Subcutaneous abdominal adipose tissue (tissue), 5 donors: ENCODE results near the gene IGDCC3.

Experiments
- H3K27ac ChIP-seq: one replicate; pipeline ENCODE4 v1.7.0; 2013; ENCODE audit warnings: low read depth, mild to moderate bottlenecking, inconsistent platforms, low read length, moderate library complexity
- H3K27me3 ChIP-seq, 5 donors: one replicate each; pipeline ENCODE4 v1.7.0; 2013; ENCODE audit warnings: low read length in 5 of 5, inconsistent platforms in 1 of 5; ENCODE audit not compliant: control insufficient read depth in 5 of 5, insufficient read depth in 4 of 5
- H3K36me3 ChIP-seq, 5 donors: one replicate each; pipeline ENCODE4 v1.7.0; 2013; ENCODE audit warnings: low read length in 5 of 5; ENCODE audit not compliant: control insufficient read depth in 5 of 5, insufficient read depth in 5 of 5
- H3K4me1 ChIP-seq, 5 donors: one replicate each; pipeline ENCODE4 v1.7.0; 2013; ENCODE audit warnings: low read length in 5 of 5, mild to moderate bottlenecking in 3 of 5, moderate library complexity in 1 of 5; ENCODE audit not compliant: control insufficient read depth in 5 of 5, insufficient read depth in 5 of 5
- H3K4me3 ChIP-seq, 5 donors: one replicate each; pipeline ENCODE4 v1.7.0; 2013; ENCODE audit warnings: low read length in 5 of 5, low read depth in 1 of 5
- H3K9ac ChIP-seq, 5 donors: one replicate each; pipeline ENCODE4 v1.7.0; 2013; ENCODE audit warnings: low read length in 5 of 5, mild to moderate bottlenecking in 4 of 5, moderate library complexity in 3 of 5
- H3K9me3 ChIP-seq, 5 donors: one replicate each; pipeline ENCODE4 v1.7.0; 2013; ENCODE audit warnings: low read length in 5 of 5; ENCODE audit not compliant: control insufficient read depth in 5 of 5
- donor health status: healthy.
- donor health status: healthy.
- donor health status: healthy.
- donor health status: healthy.
- donor health status: healthy.

Gene IGDCC3

DNA sequence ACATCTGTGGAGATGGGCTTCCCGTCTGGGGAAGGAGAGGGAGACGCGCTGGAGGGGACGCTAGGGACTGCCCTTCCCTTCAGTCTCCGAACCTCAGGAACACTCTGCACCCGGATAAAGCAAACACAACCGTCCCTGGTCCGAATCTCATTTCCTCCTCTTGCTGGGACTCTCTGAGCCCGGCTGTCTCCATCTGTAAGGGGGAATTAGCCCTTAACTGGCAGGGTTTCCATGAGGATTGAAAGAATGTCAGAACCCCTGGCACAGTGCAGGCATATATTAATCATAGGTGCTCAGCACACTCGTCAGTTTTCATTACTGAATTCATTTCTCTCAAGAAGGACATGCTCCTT lies 19.1 kb upstream of the IGDCC3 start:
- Histone ChIP-seq H3K27me3 (peaks cover 4 to 39% (median 29%) of the 10 kb centered on the region in 5 donors), H3K9me3 (no peaks in the 10 kb centered on the region), H3K4me1 (peaks cover 0 to 14% (median 6%) of the 10 kb centered on the region in 5 donors), H3K9ac (no peak overlapping the region), H3K27ac (no peak overlapping the region), H3K4me3 (no peak overlapping the region), H3K36me3 (peaks cover 0 to 2% (median 0%) of the 10 kb centered on the region in 5 donors)

DNA sequence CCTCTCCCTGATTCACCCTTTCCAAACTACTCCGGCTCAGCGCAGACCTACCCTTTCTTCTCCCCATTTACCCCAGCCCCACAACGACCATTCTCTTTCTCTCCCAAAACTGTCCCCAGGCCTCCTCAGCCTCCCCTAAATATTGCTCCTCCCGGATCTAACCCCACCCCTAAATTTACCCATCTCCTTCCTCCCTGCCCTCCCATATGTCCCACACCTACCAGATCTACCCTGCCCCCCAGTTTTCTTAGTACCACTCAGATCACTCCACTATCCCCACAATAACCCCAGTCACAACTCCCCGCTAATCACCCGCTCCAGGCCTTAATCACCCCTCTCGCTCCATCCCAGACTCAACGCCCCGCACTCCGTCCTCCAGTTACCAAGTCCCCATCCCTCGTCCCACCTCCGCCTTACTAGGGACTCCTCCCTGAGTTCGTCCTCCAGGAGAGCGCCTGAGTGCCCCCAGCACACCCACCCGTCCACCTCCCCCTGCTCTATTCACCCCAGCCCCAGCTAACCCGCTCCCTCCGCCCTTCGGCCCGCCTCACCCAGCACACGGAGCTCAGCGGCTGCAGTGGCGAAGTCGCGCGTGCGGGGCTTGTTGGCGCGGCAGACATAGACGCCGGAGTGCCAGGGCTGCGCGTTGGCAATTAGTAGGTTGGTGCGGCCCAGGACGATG lies 18.6 kb upstream of the IGDCC3 start:
- Histone ChIP-seq H3K36me3 (peaks cover 0 to 2% (median 0%) of the 10 kb centered on the region in 5 donors), H3K27me3 (peaks cover 4 to 41% (median 26%) of the 10 kb centered on the region in 5 donors), H3K4me3 (no peak overlapping the region), H3K27ac (no peak overlapping the region), H3K4me1 (peaks cover 0 to 14% (median 6%) of the 10 kb centered on the region in 5 donors), H3K9me3 (no peaks in the 10 kb centered on the region), H3K9ac (no peak overlapping the region)

DNA sequence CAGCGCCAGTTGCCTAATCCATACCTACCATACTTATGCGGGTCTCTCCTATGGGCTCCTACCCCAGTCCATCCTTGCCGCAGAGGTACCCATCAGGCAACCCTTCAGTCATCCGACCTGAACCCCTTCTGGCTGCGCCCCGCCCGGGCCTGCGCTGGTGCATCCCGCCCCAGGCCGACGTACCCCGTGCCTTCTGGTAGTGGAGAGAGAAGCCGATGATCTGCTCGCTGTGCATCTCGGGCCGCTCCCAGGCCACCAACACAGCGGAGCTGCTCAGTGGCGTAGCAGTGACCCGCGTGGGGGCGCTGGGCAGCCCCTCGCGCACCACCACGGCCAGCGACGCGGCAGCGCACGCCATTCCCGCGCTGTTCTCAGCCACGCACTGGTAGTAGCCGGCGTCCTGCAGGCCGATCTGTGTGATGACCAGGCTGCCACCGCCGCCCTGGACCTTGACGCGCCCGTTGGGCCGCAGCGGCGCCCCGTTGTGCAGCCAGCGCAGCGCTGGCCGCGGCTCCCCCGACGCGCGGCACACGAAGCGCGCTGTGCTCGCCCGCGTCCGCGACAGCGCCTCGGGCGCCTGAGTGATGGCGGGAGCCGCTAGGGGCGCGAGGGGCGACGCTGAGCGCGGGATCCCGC lies 17.9 kb upstream of the IGDCC3 start:
- Histone ChIP-seq H3K27ac (no peak overlapping the region), H3K9me3 (no peaks in the 10 kb centered on the region), H3K36me3 (peaks cover 0 to 2% (median 0%) of the 10 kb centered on the region in 5 donors), H3K9ac (no peak overlapping the region), H3K27me3 (peaks cover 4 to 41% (median 26%) of the 10 kb centered on the region in 5 donors), H3K4me1 (peaks cover 0 to 8% (median 0%) of the 10 kb centered on the region in 5 donors), H3K4me3 (no peak overlapping the region)

DNA sequence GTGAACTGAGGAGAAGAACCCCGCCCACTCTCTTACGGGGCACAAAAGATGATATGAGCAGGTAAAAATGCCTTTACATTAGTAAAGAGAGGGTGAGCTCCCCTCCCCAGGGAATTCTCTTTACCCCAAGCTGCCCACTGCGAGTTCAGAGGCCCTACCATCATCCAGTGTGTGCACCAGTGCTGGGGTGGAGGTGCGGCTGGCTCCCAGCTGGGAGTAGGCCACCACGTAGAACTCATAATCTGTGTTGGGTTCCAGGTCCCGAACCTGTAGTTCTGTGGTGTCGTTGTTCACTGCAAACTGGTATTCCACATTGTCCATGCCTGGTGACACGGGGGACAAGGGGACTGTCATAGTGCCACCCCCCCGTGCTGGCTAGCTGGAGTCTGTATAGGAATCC lies 17.1 kb upstream of the IGDCC3 start:
- Histone ChIP-seq H3K4me1 (peaks cover 0 to 8% (median 0%) of the 10 kb centered on the region in 5 donors), H3K9me3 (no peaks in the 10 kb centered on the region), H3K9ac (no peak overlapping the region), H3K36me3 (peaks cover 0 to 2% (median 0%) of the 10 kb centered on the region in 5 donors), H3K27ac (no peak overlapping the region), H3K4me3 (no peak overlapping the region), H3K27me3 (peaks cover 4 to 41% (median 26%) of the 10 kb centered on the region in 5 donors)

DNA sequence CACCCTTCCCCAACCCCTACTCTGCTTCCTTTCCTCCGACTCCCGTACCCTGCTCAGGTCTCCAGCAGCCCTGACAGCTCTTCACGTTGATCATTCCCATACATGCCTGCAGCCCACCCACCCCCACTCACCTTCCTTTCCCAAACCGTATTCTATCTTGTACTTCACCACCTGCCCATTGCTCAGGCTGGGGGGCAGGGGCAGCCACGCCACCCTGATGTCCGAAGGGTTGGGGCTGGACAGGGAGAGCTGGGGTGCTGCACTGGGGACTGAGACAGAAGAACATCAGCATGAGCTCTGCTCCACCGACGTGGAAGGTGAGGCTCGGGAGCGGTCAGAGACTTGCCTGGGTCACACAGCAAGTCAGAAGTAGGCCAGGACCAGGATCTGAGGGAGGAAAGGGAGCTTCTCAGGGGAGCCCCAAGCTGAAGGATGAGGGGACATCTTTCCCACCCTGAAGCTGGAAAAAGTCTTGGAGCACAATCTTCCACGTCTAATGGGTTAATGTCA lies 16.5 kb upstream of the IGDCC3 start:
- Histone ChIP-seq H3K27ac (no peak overlapping the region), H3K4me1 (peaks cover 0 to 8% (median 0%) of the 10 kb centered on the region in 5 donors), H3K9ac (no peak overlapping the region), H3K4me3 (no peak overlapping the region), H3K36me3 (peaks cover 0 to 2% (median 0%) of the 10 kb centered on the region in 5 donors), H3K9me3 (no peaks in the 10 kb centered on the region), H3K27me3 (peaks cover 4 to 41% (median 26%) of the 10 kb centered on the region in 5 donors)

DNA sequence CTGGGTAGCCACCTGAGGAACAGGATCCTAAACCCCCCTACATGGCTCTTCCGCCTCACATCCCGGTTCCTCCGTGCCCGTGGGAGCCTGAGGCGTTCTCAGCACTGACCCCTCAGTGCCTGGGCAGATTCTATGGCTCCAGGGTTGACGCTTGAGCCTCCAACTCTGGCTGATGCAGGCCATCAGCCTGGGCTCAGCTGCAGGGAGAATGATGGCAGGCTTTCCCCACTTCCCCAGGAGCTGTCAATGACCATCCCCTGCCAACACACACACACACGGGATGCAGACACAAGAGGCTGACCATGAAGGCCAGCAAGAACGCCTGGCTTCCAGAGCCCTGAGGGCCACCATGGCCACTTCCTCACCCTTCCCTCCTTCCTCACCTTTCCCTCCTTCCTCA lies 15.8 kb upstream of the IGDCC3 start:
- H3K27ac ChIP-seq = no peak overlapping the region
- H3K9me3 ChIP-seq = no peaks in the 10 kb centered on the region
- H3K27me3 ChIP-seq = peaks cover 4 to 41% (median 26%) of the 10 kb centered on the region in 5 donors

DNA sequence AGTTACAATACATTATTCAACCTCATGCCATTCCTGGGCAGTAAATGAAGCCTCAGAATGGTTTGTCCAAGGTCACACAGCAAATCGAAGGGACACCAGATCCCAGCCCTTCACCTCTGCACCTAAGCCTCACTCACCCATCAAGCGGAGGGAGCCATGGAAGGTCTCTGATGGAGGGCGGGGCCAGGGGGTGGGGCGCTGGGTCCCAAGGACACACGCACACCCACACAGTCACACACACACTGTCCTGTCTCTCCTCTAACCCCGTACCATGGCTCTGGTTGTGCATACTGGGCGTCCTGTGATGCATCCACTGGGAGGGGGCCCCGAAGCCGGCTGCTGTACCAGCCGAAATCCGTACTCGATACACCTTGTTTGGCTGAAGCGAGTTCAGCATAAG lies 15.3 kb upstream of the IGDCC3 start:
- peaks cover 0 to 6% (median 0%) of the 10 kb centered on the region in 5 donors for H3K36me3 ChIP-seq
- H3K4me1 ChIP-seq = peaks cover 0 to 8% (median 0%) of the 10 kb centered on the region in 5 donors

More for the DNA sequence above, 15.8 kb upstream of the IGDCC3 start:
- no peak overlapping the region for H3K4me3 ChIP-seq
- H3K36me3 ChIP-seq = peaks cover 0 to 6% (median 0%) of the 10 kb centered on the region in 5 donors
- H3K9ac ChIP-seq = no peak overlapping the region
- H3K4me1 ChIP-seq = peaks cover 0 to 8% (median 0%) of the 10 kb centered on the region in 5 donors

DNA sequence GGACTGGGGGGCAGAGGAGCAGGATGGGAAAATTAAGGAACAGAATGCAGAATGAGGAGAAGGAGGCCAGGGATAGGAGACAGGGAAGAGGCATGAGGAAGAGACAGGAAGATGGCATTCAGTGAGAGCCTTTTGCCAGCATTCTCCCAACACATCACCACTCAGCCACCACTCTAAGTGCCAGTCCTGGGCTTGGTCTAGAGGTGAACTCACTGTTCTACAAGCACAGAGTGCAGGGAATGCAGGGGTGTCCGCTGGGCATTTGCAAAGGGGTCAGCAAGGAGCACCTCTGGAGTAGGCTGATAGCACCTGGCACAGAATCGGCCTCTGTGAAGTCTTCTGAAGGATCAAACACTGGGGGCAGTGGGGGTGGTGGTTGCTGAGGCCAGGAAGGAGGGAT lies 14.6 kb upstream of the IGDCC3 start:
- Histone ChIP-seq H3K4me1 (peaks cover 0 to 8% (median 0%) of the 10 kb centered on the region in 5 donors), H3K9ac (no peak overlapping the region), H3K27ac (no peak overlapping the region), H3K36me3 (peaks cover 0 to 6% (median 0%) of the 10 kb centered on the region in 5 donors), H3K9me3 (no peaks in the 10 kb centered on the region), H3K27me3 (peaks cover 4 to 41% (median 26%) of the 10 kb centered on the region in 5 donors), H3K4me3 (no peak overlapping the region)

More for the DNA sequence above, 15.3 kb upstream of the IGDCC3 start:
- Histone ChIP-seq H3K4me3 (no peak overlapping the region), H3K9ac (no peak overlapping the region), H3K9me3 (no peaks in the 10 kb centered on the region), H3K27ac (no peak overlapping the region), H3K27me3 (peaks cover 4 to 41% (median 26%) of the 10 kb centered on the region in 5 donors)

DNA sequence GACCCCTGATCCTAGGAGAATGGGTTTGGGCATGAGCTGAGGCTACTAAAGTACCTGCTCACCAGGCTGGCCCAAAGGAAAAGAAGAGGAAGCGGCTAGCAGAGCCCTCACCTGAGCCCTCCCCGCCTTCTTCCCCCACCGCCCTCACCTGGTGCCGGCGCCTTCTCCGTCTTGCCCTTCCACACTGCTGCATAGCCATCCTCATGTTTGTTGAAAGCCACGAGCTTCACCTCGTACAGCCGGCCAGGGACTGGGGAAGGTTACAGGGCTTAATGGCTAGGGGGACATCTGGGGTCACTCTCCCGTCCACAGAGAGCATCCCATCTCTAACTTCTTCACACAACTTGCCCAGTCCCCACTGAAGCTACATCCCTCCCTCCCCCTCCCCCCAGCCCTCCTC lies 13.9 kb upstream of the IGDCC3 start:
- Histone ChIP-seq H3K27me3 (peaks cover 4 to 35% (median 22%) of the 10 kb centered on the region in 5 donors), H3K9ac (no peak overlapping the region), H3K36me3 (peaks cover 0 to 6% (median 0%) of the 10 kb centered on the region in 5 donors), H3K4me3 (no peak overlapping the region), H3K9me3 (no peaks in the 10 kb centered on the region), H3K27ac (no peak overlapping the region), H3K4me1 (peaks cover 0 to 8% (median 0%) of the 10 kb centered on the region in 5 donors)

DNA sequence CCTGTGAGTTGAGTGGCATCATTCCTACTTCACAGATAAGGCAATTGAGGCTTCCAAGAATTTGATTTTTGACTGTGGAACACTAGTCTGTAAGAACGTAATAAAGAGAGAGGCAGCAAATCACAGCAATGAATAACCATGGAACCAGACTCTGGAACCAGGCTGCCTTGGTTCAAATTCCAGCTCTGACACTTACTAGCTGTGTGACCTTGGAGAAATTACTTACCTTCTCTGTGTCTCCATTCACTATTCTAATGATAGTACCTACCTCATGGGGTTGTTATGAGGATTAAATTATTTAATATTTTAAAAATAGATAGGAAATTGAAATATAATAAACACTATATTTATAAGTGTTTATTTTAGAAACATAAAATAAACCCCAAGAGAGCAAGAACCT lies 12.6 kb upstream of the IGDCC3 start:
- Histone ChIP-seq H3K36me3 (peaks cover 0 to 6% (median 0%) of the 10 kb centered on the region in 5 donors), H3K9me3 (no peaks in the 10 kb centered on the region), H3K4me3 (no peak overlapping the region), H3K27me3 (peaks cover 4 to 27% (median 15%) of the 10 kb centered on the region in 5 donors), H3K27ac (no peak overlapping the region), H3K9ac (no peak overlapping the region), H3K4me1 (peaks cover 0 to 10% (median 8%) of the 10 kb centered on the region in 5 donors)
